Keratinocyte (primary cell): Measurements from ENCODE around the gene TNIK. TPM values are rescaled to one million over a fixed set of nuclear protein-coding genes. Genes with fewer than 3 reads are reported as not detected.

Experiments
- DNase-seq: peaks from one replicate; pipeline ENCODE4 v3.0.0-alpha.2; 2011; ENCODE audit warnings: low read depth, missing footprints, low spot score
- FAIRE-seq: peaks from 2 replicates; lab custom pipeline; 2011; peaks lifted over from hg19 to GRCh38; lab: Jason Lieb, UNC
- H2AFZ ChIP-seq: 2 replicates; pipeline ENCODE4 v1.6.0; 2012; ENCODE audit warnings: low read length, control low read depth, inconsistent platforms; ENCODE audit not compliant: control insufficient read depth
- H3K27ac ChIP-seq: 2 replicates; pipeline ENCODE4 v1.5.1; 2011; ENCODE audit warnings: low read length; ENCODE audit not compliant: control insufficient read depth, insufficient read depth
- H3K27me3 ChIP-seq: 3 replicates; pipeline ENCODE4 v1.6.0; 2011; ENCODE audit warnings: low read length; ENCODE audit not compliant: control insufficient read depth, insufficient read depth; ENCODE audit errors: extremely low read depth
- H3K36me3 ChIP-seq, 2 experiments: 2 replicates in 1 of 2; 3 replicates in 1 of 2; pipeline ENCODE4 v1.5.1; 2011; ENCODE audit warnings: low read length in 2 of 2, mild to moderate bottlenecking in 1 of 2; ENCODE audit not compliant: control insufficient read depth in 2 of 2, insufficient read depth in 2 of 2; ENCODE audit errors: extremely low read depth in 1 of 2
- H3K4me1 ChIP-seq: 3 replicates; pipeline ENCODE4 v1.5.1; 2011; ENCODE audit warnings: low read length; ENCODE audit not compliant: control insufficient read depth, insufficient read depth; ENCODE audit errors: extremely low read depth
- H3K4me2 ChIP-seq: 3 replicates; pipeline ENCODE4 v1.6.0; 2011; ENCODE audit warnings: low read depth, low read length; ENCODE audit not compliant: control insufficient read depth, insufficient read depth; ENCODE audit errors: extremely low read depth
- H3K4me3 ChIP-seq, 3 experiments: fragments of 200-600 bp in 1 of 3; sonication (generic) in 1 of 3; 2 replicates in 2 of 3; 3 replicates in 1 of 3; pipeline ENCODE4 v1.5.1; 2011 to 2016; ENCODE audit warnings: low read length in 3 of 3, mild to moderate bottlenecking in 3 of 3, control low read depth in 2 of 3, inconsistent platforms in 1 of 3, low read depth in 1 of 3, mixed read lengths in 1 of 3, mixed run types in 1 of 3, moderate library complexity in 1 of 3; ENCODE audit not compliant: control insufficient read depth in 2 of 3, insufficient read depth in 2 of 3; ENCODE audit errors: extremely low read depth in 1 of 3
- H3K79me2 ChIP-seq: 2 replicates; pipeline ENCODE4 v1.6.0; 2012; ENCODE audit warnings: low read length; ENCODE audit not compliant: control insufficient read depth, insufficient read depth
- H3K9ac ChIP-seq: 3 replicates; pipeline ENCODE4 v1.6.0; 2011; ENCODE audit warnings: low read length; ENCODE audit not compliant: control insufficient read depth, insufficient read depth; ENCODE audit errors: extremely low read depth
- H3K9me1 ChIP-seq: 3 replicates; pipeline ENCODE4 v1.6.0; 2011; ENCODE audit warnings: low read length; ENCODE audit not compliant: control insufficient read depth, insufficient read depth; ENCODE audit errors: extremely low read depth
- H3K9me3 ChIP-seq: 2 replicates; pipeline ENCODE4 v1.5.1; 2012; ENCODE audit warnings: low read depth, low read length; ENCODE audit not compliant: control insufficient read depth
- H4K20me1 ChIP-seq: 3 replicates; pipeline ENCODE4 v1.6.0; 2011; ENCODE audit warnings: low read length; ENCODE audit not compliant: control insufficient read depth, insufficient read depth; ENCODE audit errors: extremely low read depth
- EZH2 ChIP-seq: IDR thresholded peaks from one replicate; pipeline ENCODE4 v1.6.1; 2012; ENCODE audit warnings: inconsistent platforms, mild to moderate bottlenecking, low read length, moderate library complexity
- dilution Hi-C: fragments of 300-500 bp; cut with MboI; formaldehyde crosslinking; loops from one replicate; pipeline ENCODE4 v1.7.0; 2020; ENCODE audit warnings: low sequenced_read_pairs; ENCODE audit not compliant: extremely low pct_ligation_motif_present
- polyA plus RNA-seq, 5 experiments: library from polyadenylated mRNA; depleted of rRNA in 3 of 5; stranded (reverse) in 3 of 5; stranded (forward) in 1 of 5; unstranded in 1 of 5; fragments of >200 nt; gene quantifications; 1 replicate in 1 of 5; 2 replicates in 3 of 5; 3 replicates in 1 of 5; pipeline versions ENCODE4 v1.2.1 to v1.2.3, GENCODE V29; 2011 to 2012; ENCODE audit warnings: missing spikeins in 2 of 5, low read depth in 1 of 5, low replicate concordance in 1 of 5
- TF ChIP-seq, protein P1 (sequence below), 3 experiments: IDR thresholded peaks in 1 of 3; conservative IDR thresholded peaks in 1 of 3; optimal IDR thresholded peaks in 1 of 3; 2 replicates in 2 of 3; 3 replicates in 1 of 3; pipeline versions ENCODE3 to v1.5.1; 2011; ENCODE audit warnings: low read length in 3 of 3, mild to moderate bottlenecking in 3 of 3, moderate library complexity in 2 of 3, control low read depth in 1 of 3, inconsistent platforms in 1 of 3; ENCODE audit not compliant: insufficient read depth in 2 of 3; ENCODE audit errors: extremely low read depth in 1 of 3

The TNIK gene
- polyA plus RNA-seq, 1 donor (not counting 4 experiments of a cell fraction or from before 2014, with no cell fraction given) = 4.4 TPM

DNA sequence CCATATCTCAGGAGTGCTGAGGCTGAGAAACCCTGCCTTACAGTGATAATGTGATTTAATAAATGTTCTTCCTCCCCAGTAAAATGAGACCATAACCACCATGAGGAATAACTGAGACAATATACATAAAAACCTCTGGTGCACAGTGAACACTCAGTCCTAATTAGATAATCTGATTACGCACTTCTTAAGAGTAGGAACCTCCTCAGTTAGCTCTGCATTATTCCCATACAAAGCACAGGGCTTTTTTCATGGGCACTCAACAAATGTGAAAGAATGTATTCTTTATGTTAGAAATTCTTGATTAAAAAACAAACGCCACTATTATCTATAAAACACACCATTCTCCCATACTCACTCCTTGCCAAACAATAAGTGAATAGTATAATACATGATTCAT is 97.0 kb downstream of the TNIK start:
- Histone ChIP-seq H2AFZ (no peak overlapping the region), H3K27ac (no peak overlapping the region), H4K20me1 (no peaks in the 10 kb centered on the region), H3K27me3 (no peaks in the 10 kb centered on the region), H3K79me2 (no peaks in the 10 kb centered on the region), H3K4me3 (no peak overlapping the region), H3K9me3 (no peaks in the 10 kb centered on the region), H3K4me2 (no peak overlapping the region), H3K36me3 (no peaks in the 10 kb centered on the region), H3K4me1 (no peaks in the 10 kb centered on the region), H3K9ac (no peak overlapping the region), H3K9me1 (no peaks in the 10 kb centered on the region)
- FAIRE-seq (no peak), DNase-seq (no peak)
- dilution Hi-C loops = no loop called here
- TF ChIP-seq, protein P1, sequence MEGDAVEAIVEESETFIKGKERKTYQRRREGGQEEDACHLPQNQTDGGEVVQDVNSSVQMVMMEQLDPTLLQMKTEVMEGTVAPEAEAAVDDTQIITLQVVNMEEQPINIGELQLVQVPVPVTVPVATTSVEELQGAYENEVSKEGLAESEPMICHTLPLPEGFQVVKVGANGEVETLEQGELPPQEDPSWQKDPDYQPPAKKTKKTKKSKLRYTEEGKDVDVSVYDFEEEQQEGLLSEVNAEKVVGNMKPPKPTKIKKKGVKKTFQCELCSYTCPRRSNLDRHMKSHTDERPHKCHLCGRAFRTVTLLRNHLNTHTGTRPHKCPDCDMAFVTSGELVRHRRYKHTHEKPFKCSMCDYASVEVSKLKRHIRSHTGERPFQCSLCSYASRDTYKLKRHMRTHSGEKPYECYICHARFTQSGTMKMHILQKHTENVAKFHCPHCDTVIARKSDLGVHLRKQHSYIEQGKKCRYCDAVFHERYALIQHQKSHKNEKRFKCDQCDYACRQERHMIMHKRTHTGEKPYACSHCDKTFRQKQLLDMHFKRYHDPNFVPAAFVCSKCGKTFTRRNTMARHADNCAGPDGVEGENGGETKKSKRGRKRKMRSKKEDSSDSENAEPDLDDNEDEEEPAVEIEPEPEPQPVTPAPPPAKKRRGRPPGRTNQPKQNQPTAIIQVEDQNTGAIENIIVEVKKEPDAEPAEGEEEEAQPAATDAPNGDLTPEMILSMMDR (optimal IDR thresholded peaks at IDR 0.05 in 1 of 3, IDR thresholded peaks at IDR 0.05 in 1 of 3, conservative IDR thresholded peaks at IDR 0.05 in 1 of 3; ENCODE audit: extremely low read depth in 1 of 3, insufficient read depth in 2 of 3, low read length in 3 of 3) = no peak
- no peak for TF ChIP-seq EZH2

DNA sequence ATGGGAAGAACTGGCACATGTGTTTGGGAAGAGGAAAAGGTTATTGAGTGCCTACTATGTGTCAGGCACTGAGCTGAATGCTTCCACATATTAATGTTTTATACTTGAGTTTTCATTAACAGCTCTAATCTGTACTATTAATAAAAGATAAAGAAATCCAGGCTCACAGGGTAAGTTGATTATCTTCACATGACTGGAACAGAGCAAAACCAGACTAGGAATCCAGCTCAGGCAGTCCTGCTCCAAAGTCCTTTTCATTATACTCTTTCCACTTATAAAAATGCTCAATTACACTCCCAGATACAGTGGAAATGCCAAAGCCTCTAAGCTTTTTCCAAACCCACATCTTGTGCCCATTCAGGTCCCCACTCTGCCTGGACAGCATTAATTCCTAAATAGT is 97.6 kb downstream of the TNIK start:
- Histone ChIP-seq H3K79me2 (no peaks in the 10 kb centered on the region), H3K4me3 (no peak overlapping the region), H3K4me1 (no peaks in the 10 kb centered on the region), H3K9me1 (no peaks in the 10 kb centered on the region), H3K4me2 (no peak overlapping the region), H3K9me3 (no peaks in the 10 kb centered on the region), H4K20me1 (no peaks in the 10 kb centered on the region), H2AFZ (no peak overlapping the region), H3K27ac (no peak overlapping the region), H3K9ac (no peak overlapping the region), H3K36me3 (no peaks in the 10 kb centered on the region), H3K27me3 (no peaks in the 10 kb centered on the region)
- DNase-seq (no peak), FAIRE-seq (no peak)
- TF ChIP-seq EZH2 = no peak
- TF ChIP-seq, protein P1 (optimal IDR thresholded peaks at IDR 0.05 in 1 of 3, IDR thresholded peaks at IDR 0.05 in 1 of 3, conservative IDR thresholded peaks at IDR 0.05 in 1 of 3; ENCODE audit: extremely low read depth in 1 of 3, insufficient read depth in 2 of 3, low read length in 3 of 3) = no peak
- dilution Hi-C loops = no loop called here
